NCI-H1694 (cell line): Measurements from ENCODE around the gene KLF11.
A peak's percentile ranks its signal among the peaks of the same experiment; 100 is the strongest.

Source experiments
- DNase-seq: peaks from one replicate; lab custom pipeline; 2025; lab: John Stamatoyannopoulos, UW

The KLF11 gene

GRCh38 chr2:10043256-10043905 is at the start of gene KLF11:
KLF11 (plus strand) TSS chr2:10043550; CDS start chr2:10043717, 167 bp downstream.
- peak; percentile 83 for DNase-seq

- DNase-seq, result no peak
Measured at GRCh38 chr2:9994462-9994861, 48.9 kb upstream of the KLF11 start.

- DNase-seq, result no peak
Measured at GRCh38 chr2:9995059-9995458, 48.3 kb upstream of the KLF11 start.

GRCh38 chr2:9996321-9996720 is 47.0 kb upstream of the KLF11 start:
- no peak for DNase-seq

- DNase-seq, result no peak
Measured at GRCh38 chr2:9997936-9998335, 45.4 kb upstream of the KLF11 start.

GRCh38 chr2:9998916-9999654 is 44.3 kb upstream of the KLF11 start:
- no peak for DNase-seq

- DNase-seq, result no peak
Measured at GRCh38 chr2:9999693-10000092, 43.7 kb upstream of the KLF11 start.

- no peak for DNase-seq
Measured at GRCh38 chr2:10000541-10000940, 42.8 kb upstream of the KLF11 start.

- DNase-seq, result no peak
Measured at GRCh38 chr2:10001586-10001985, 41.8 kb upstream of the KLF11 start.

- DNase-seq, result no peak
Measured at GRCh38 chr2:10002109-10002508, 41.2 kb upstream of the KLF11 start.

- no peak for DNase-seq
Measured at GRCh38 chr2:10002681-10003080, 40.7 kb upstream of the KLF11 start.

GRCh38 chr2:10003206-10004125 is 39.9 kb upstream of the KLF11 start:
- no peak for DNase-seq

GRCh38 chr2:10004401-10004800 is 38.9 kb upstream of the KLF11 start:
- DNase-seq, result no peak

GRCh38 chr2:10004836-10005235 is 38.5 kb upstream of the KLF11 start:
- DNase-seq, result no peak

GRCh38 chr2:10005461-10006235 is 37.7 kb upstream of the KLF11 start:
- DNase-seq, result no peak

- DNase-seq, result no peak
Measured at GRCh38 chr2:10006236-10007161, 36.9 kb upstream of the KLF11 start.

GRCh38 chr2:10007435-10007834 is 35.9 kb upstream of the KLF11 start:
- DNase-seq, result no peak

GRCh38 chr2:10007921-10008808 is 35.2 kb upstream of the KLF11 start:
- no peak for DNase-seq

- no peak for DNase-seq
Measured at GRCh38 chr2:10008809-10009176, 34.6 kb upstream of the KLF11 start.
